Panc1 (cell line): ENCODE data around the gene PHF2. TPM values are rescaled to one million over a fixed set of nuclear protein-coding genes. Genes with fewer than 3 reads are reported as not detected.

Source experiments
- ATAC-seq: fragments of 200-7000 bp; cut with Tn5 transposase; 2 replicates; pipeline ENCODE4 v1.9.1; 2020; ENCODE audit warnings: mild to moderate bottlenecking, moderate library complexity
- BruUV-seq: library from RNA; stranded (reverse); fragments of 400-500 nt; replicated peaks from 2 replicates; lab custom pipeline; 2021; lab: Mats Ljungman, UMichigan
- CTCF ChIA-PET: fragments of 300-600 bp; sonication (Branson Sonifier 250); formaldehyde crosslinking; loops from one replicate; lab custom pipeline; 2022; ENCODE audit warnings: antibody characterized with exemption; lab: Charles Lee
- POLR2A ChIA-PET: fragments of 300-600 bp; sonication (Branson Sonifier 250); formaldehyde crosslinking; loops from one replicate; lab custom pipeline; 2022; ENCODE audit warnings: antibody characterized with exemption; lab: Charles Lee
- DNase-seq: peaks from one replicate; pipeline ENCODE4 v3.0.0-alpha.2; 2010; ENCODE audit warnings: low read depth, low spot score
- H3K27ac ChIP-seq: 2 replicates; pipeline ENCODE4 v1.5.1; 2011; ENCODE audit warnings: mild to moderate bottlenecking, low read length, inconsistent platforms
- H3K27me3 ChIP-seq: fragments of 200-500 bp; sonication (Bioruptor generic); 2 replicates; pipeline ENCODE4 v1.6.0; 2014; ENCODE audit warnings: low read length, inconsistent platforms; ENCODE audit not compliant: control insufficient read depth, insufficient read depth
- H3K36me3 ChIP-seq: fragments of 200-500 bp; sonication (Bioruptor generic); 2 replicates; pipeline ENCODE4 v1.5.1; 2014; ENCODE audit warnings: inconsistent platforms, mild to moderate bottlenecking, low read length, moderate library complexity; ENCODE audit not compliant: control insufficient read depth, insufficient read depth
- H3K4me1 ChIP-seq: 2 replicates; pipeline ENCODE4 v1.5.1; 2011; ENCODE audit warnings: inconsistent platforms, mild to moderate bottlenecking, low read length, moderate library complexity; ENCODE audit not compliant: control insufficient read depth, insufficient read depth
- H3K4me3 ChIP-seq, 2 experiments: 2 replicates each; pipeline ENCODE4 v1.5.1; 2011 to 2012; ENCODE audit warnings: low read depth in 2 of 2, low read length in 2 of 2, mild to moderate bottlenecking in 2 of 2, inconsistent platforms in 1 of 2, moderate library complexity in 1 of 2
- H3K9me3 ChIP-seq: fragments of 200-500 bp; sonication (Bioruptor generic); 2 replicates; pipeline ENCODE4 v1.5.1; 2014; ENCODE audit warnings: low read depth, mild to moderate bottlenecking, inconsistent platforms, low read length, moderate library complexity; ENCODE audit not compliant: control insufficient read depth, insufficient read depth
- POLR2AphosphoS5 ChIP-seq: IDR thresholded peaks from 2 replicates; pipeline ENCODE4 v1.6.1; 2012; ENCODE audit warnings: mild to moderate bottlenecking, low read depth, low read length, moderate library complexity
- SIN3A ChIP-seq: IDR thresholded peaks from 2 replicates; pipeline ENCODE4 v1.6.1; 2012; ENCODE audit warnings: low read depth, mild to moderate bottlenecking, low read length, moderate library complexity, borderline replicate concordance; ENCODE audit not compliant: insufficient read depth
- TCF7L2 ChIP-seq: IDR thresholded peaks from 2 replicates; pipeline ENCODE4 v1.6.1; 2011; ENCODE audit warnings: mild to moderate bottlenecking, low read depth, low read length, inconsistent platforms
- in situ Hi-C: cut with HindIII; loops from 2 replicates; pipeline ENCODE4 v1.10.0; 2016; ENCODE audit warnings: low sequenced_read_pairs, low pct_unique_long_range_greater_than_20kb
- intact Hi-C: fragments of 100-400 bp; cut with micrococcal nuclease; formaldehyde crosslinking; loops from one replicate; pipeline ENCODE4 v1.10.0; 2022; ENCODE audit not compliant: unreplicated experiment
- total RNA-seq: library from RNA; stranded (reverse); gene quantifications from one replicate; pipeline ENCODE4 v1.2.1, GENCODE V29; 2021; ENCODE audit not compliant: unreplicated experiment
- TF ChIP-seq, protein P1 (sequence below): fragments of 450-650 bp; IDR thresholded peaks from 2 replicates; pipeline ENCODE4 v1.5.1; 2017; ENCODE audit warnings: mild to moderate bottlenecking
- TF ChIP-seq, protein P2 (sequence below), 2 experiments: IDR thresholded peaks; 2 replicates each; pipeline ENCODE4 v1.6.1; 2011 to 2012; ENCODE audit warnings: low read depth in 2 of 2, control low read depth in 1 of 2, low read length in 1 of 2, mild to moderate bottlenecking in 1 of 2, moderate library complexity in 1 of 2; ENCODE audit not compliant: insufficient read depth in 1 of 2

PHF2 gene
- total RNA-seq, 1 experiment from 2014 or later: 16.6 TPM

DNA sequence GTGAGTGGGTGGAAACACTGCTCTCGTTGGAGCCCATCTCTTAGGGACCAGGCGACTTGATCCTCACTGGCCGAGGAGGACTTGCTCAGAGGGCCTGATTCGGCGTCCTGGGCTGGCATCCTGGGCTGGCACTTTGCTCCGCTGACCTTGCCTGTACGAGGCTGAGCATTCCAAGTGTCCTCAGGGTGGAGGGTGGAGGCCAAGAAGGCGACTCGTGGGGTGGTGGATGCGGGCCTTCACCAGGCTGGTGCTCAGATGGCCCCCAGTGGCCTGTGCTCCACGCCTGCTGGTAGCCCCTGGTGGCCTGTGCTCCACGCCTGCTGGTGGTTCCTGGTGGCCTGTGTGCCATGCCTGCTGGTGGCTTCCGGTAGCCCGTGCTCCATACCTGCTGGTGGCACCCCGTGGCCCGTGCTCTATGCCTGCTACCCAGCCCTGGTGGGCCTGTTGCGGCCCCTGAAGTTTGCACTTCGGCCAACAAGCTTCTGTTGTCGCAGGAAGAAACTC lies 42.9 kb downstream of the PHF2 start:
- Histone ChIP-seq H3K4me3 (no peak overlapping the region), H3K9me3 (no peaks in the 10 kb centered on the region), H3K36me3 (no peaks in the 10 kb centered on the region), H3K4me1 (no peaks in the 10 kb centered on the region), H3K27me3 (no peaks in the 10 kb centered on the region), H3K27ac (no peak overlapping the region)
- TF ChIP-seq SIN3A (no peak), TCF7L2 (no peak), POLR2AphosphoS5 (no peak)
- TF ChIP-seq, protein P1, sequence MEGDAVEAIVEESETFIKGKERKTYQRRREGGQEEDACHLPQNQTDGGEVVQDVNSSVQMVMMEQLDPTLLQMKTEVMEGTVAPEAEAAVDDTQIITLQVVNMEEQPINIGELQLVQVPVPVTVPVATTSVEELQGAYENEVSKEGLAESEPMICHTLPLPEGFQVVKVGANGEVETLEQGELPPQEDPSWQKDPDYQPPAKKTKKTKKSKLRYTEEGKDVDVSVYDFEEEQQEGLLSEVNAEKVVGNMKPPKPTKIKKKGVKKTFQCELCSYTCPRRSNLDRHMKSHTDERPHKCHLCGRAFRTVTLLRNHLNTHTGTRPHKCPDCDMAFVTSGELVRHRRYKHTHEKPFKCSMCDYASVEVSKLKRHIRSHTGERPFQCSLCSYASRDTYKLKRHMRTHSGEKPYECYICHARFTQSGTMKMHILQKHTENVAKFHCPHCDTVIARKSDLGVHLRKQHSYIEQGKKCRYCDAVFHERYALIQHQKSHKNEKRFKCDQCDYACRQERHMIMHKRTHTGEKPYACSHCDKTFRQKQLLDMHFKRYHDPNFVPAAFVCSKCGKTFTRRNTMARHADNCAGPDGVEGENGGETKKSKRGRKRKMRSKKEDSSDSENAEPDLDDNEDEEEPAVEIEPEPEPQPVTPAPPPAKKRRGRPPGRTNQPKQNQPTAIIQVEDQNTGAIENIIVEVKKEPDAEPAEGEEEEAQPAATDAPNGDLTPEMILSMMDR: no peak
- TF ChIP-seq, protein P2, sequence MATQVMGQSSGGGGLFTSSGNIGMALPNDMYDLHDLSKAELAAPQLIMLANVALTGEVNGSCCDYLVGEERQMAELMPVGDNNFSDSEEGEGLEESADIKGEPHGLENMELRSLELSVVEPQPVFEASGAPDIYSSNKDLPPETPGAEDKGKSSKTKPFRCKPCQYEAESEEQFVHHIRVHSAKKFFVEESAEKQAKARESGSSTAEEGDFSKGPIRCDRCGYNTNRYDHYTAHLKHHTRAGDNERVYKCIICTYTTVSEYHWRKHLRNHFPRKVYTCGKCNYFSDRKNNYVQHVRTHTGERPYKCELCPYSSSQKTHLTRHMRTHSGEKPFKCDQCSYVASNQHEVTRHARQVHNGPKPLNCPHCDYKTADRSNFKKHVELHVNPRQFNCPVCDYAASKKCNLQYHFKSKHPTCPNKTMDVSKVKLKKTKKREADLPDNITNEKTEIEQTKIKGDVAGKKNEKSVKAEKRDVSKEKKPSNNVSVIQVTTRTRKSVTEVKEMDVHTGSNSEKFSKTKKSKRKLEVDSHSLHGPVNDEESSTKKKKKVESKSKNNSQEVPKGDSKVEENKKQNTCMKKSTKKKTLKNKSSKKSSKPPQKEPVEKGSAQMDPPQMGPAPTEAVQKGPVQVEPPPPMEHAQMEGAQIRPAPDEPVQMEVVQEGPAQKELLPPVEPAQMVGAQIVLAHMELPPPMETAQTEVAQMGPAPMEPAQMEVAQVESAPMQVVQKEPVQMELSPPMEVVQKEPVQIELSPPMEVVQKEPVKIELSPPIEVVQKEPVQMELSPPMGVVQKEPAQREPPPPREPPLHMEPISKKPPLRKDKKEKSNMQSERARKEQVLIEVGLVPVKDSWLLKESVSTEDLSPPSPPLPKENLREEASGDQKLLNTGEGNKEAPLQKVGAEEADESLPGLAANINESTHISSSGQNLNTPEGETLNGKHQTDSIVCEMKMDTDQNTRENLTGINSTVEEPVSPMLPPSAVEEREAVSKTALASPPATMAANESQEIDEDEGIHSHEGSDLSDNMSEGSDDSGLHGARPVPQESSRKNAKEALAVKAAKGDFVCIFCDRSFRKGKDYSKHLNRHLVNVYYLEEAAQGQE (IDR thresholded peaks at IDR 0.05; ENCODE audit: insufficient read depth in 1 of 2, low read depth in 2 of 2, low read length in 1 of 2): no peak
- ATAC-seq (no peak), DNase-seq (no peak)
- CTCF ChIA-PET: interaction anchor here (1.6 kb wide), 1 partner anchor 13 kb away, joined by 4 read pairs; no protein-coding TSS in a partner anchor
- in situ Hi-C loops (no loop called here), intact Hi-C loops (no loop called here)
- POLR2A ChIA-PET: no interaction called here
- no TSS peak for BruUV-seq

GRCh38 chr9:93620041-93620506 lies 43.7 kb downstream of the PHF2 start:
- intact Hi-C loops: no loop called here
- H3K27me3 ChIP-seq: no peaks in the 10 kb centered on the region
- H3K27ac ChIP-seq: no peak overlapping the region
- H3K9me3 ChIP-seq: no peaks in the 10 kb centered on the region
- no TSS peak for BruUV-seq
- DNase-seq (no peak), ATAC-seq (peak; percentile 65; the same call in 1 of the 2 replicates)
- in situ Hi-C loops: no loop called here
- H3K4me1 ChIP-seq: no peaks in the 10 kb centered on the region
- H3K36me3 ChIP-seq: no peaks in the 10 kb centered on the region
- no peak overlapping the region for H3K4me3 ChIP-seq
- POLR2A ChIA-PET: no interaction called here
- no peak for TF ChIP-seq TCF7L2
- no peak for TF ChIP-seq SIN3A
- TF ChIP-seq, protein P1: peak; percentile 40
- TF ChIP-seq POLR2AphosphoS5: no peak
- TF ChIP-seq, protein P2 (IDR thresholded peaks at IDR 0.05; ENCODE audit: insufficient read depth in 1 of 2, low read depth in 2 of 2, low read length in 1 of 2): no peak
- CTCF ChIA-PET: interaction anchor here (1.6 kb wide), 1 partner anchor 14 kb away, joined by 4 read pairs; no protein-coding TSS in a partner anchor
